GM12801 (cell line): ENCODE results near the gene TMPRSS2.

Experiments
- CTCF ChIP-seq: IDR thresholded peaks from one replicate; pipeline ENCODE4 v1.5.1; 2011; ENCODE audit warnings: control low read depth; ENCODE audit not compliant: insufficient read length; ENCODE audit errors: extremely low read depth

The TMPRSS2 gene

GRCh38 chr21:41437729-41438128 is 70.2 kb downstream of the TMPRSS2 start:
- no peak for TF ChIP-seq CTCF

- no peak for TF ChIP-seq CTCF
Measured at GRCh38 chr21:41435706-41436105, 72.3 kb downstream of the TMPRSS2 start.

GRCh38 chr21:41433566-41433965 is 74.4 kb downstream of the TMPRSS2 start:
- no peak for TF ChIP-seq CTCF

- no peak for TF ChIP-seq CTCF
Measured at GRCh38 chr21:41432562-41433460, 75.1 kb downstream of the TMPRSS2 start.

GRCh38 chr21:41431788-41432548 is 76.0 kb downstream of the TMPRSS2 start:
- no peak for TF ChIP-seq CTCF

GRCh38 chr21:41429925-41430491 is 78.0 kb downstream of the TMPRSS2 start:
- TF ChIP-seq CTCF = no peak

- TF ChIP-seq CTCF = no peak
Measured at GRCh38 chr21:41429305-41429704, 78.7 kb downstream of the TMPRSS2 start.
